ENCODE results near the gene LGALS4. TPM values are rescaled to one million over a fixed set of nuclear protein-coding genes. Genes with fewer than 3 reads are reported as not detected.
"Not testable (repeated sequence)": the region's sequence is repeated elsewhere in the genome, so short reads cannot be mapped to it uniquely, and the experiment has no call there.

Gene LGALS4
- total RNA-seq, 1 donor from 2014 or later = 2.7 TPM

DNA sequence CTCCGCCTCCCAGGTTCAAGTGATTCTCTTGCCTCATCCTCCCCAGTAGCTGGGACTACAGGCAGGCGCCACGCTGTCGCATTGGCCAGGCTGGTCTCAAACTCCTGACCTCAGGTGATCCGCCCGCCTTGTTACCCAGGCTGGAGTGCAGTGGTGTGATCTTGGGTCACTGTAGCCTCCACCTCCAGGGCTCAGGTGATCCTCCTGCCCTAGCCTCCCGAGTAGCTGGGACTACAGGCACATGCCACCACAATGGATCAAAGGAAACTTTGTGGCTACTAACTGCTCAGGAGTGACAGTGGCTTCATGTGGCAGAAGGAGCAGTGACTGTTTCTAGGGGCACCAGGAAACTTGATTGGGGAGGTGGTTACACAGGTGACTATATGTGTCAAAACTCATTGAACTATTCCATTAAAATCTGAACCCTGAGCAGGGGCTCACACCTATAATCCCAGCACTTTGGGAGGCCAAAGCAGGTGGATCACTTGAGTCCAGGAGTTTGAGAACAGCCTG is 27.5 kb downstream of the LGALS4 start:
- no peaks in the 10 kb centered on the region for H3K9me3 Mint-ChIP-seq (ENCODE audit: low read depth)
- peaks cover 3% of the 10 kb centered on the region for H3K27me3 Mint-ChIP-seq
- no peak overlapping the region for H3K4me3 Mint-ChIP-seq (ENCODE audit: low read depth)
- DNase-seq (ENCODE audit: low spot score, unreplicated experiment) = no peak
- TF ChIP-seq, protein P1, sequence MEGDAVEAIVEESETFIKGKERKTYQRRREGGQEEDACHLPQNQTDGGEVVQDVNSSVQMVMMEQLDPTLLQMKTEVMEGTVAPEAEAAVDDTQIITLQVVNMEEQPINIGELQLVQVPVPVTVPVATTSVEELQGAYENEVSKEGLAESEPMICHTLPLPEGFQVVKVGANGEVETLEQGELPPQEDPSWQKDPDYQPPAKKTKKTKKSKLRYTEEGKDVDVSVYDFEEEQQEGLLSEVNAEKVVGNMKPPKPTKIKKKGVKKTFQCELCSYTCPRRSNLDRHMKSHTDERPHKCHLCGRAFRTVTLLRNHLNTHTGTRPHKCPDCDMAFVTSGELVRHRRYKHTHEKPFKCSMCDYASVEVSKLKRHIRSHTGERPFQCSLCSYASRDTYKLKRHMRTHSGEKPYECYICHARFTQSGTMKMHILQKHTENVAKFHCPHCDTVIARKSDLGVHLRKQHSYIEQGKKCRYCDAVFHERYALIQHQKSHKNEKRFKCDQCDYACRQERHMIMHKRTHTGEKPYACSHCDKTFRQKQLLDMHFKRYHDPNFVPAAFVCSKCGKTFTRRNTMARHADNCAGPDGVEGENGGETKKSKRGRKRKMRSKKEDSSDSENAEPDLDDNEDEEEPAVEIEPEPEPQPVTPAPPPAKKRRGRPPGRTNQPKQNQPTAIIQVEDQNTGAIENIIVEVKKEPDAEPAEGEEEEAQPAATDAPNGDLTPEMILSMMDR (IDR thresholded peaks at IDR 0.05; ENCODE audit: unreplicated experiment) = no peak
- H3K36me3 Mint-ChIP-seq (ENCODE audit: insufficient read depth) = no peaks in the 10 kb centered on the region
- H3K4me1 Mint-ChIP-seq (ENCODE audit: low read depth) = no peaks in the 10 kb centered on the region
- H3K27ac Mint-ChIP-seq = no peak overlapping the region

DNA sequence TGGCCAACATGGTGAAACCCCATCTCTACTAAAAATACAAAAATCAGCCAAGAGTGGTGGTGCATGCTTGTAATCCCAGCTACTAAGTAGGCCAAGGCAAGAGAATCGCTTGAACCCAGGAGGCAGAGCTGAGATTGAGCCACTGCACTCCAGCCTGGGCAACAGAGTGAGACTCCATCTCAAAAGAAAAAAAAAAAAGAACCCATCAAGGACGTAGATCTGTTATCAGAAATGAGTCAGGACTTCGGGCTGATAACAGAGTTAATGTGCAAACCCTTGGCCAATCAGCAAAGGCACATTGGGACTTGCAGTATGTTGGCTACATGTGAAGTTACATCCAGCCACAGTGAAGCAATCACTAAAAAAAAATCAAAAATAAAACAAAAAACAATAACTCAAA is 28.5 kb downstream of the LGALS4 start:
- Mint-ChIP-seq H3K27me3 (peaks cover 7% of the 10 kb centered on the region), H3K4me1 (ENCODE audit: low read depth) (no peaks in the 10 kb centered on the region), H3K36me3 (ENCODE audit: insufficient read depth) (no peaks in the 10 kb centered on the region), H3K27ac (no peak overlapping the region), H3K9me3 (ENCODE audit: low read depth) (no peaks in the 10 kb centered on the region), H3K4me3 (ENCODE audit: low read depth) (no peak overlapping the region)
- TF ChIP-seq, protein P1 (IDR thresholded peaks at IDR 0.05; ENCODE audit: unreplicated experiment) = no peak
- DNase-seq (ENCODE audit: low spot score, unreplicated experiment) = no peak

DNA sequence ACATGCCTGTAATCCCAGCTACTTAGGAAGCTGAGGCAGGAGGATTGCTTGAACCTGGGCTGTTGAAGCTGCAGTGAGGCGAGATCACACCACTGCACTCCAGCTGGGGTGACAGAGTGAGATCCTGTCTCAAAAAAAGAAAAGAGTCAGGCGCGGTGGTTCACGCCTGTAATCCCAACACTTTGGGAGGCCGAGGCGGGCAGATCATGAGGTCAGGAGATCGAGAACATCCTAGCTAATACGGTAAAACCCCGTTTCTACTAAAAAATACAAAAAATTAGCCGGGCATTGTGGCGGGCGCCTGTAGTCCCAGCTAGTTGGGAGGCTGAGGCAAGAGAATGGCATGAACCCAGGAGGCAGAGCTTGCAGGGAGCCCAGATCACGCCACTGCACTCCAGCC is 30.5 kb downstream of the LGALS4 start:
- not testable (repeated sequence) for H3K27ac Mint-ChIP-seq; DNase-seq (ENCODE audit: low spot score, unreplicated experiment); H3K36me3 Mint-ChIP-seq (ENCODE audit: insufficient read depth); H3K27me3 Mint-ChIP-seq; H3K9me3 Mint-ChIP-seq (ENCODE audit: low read depth); H3K4me1 Mint-ChIP-seq (ENCODE audit: low read depth); H3K4me3 Mint-ChIP-seq (ENCODE audit: low read depth)

DNA sequence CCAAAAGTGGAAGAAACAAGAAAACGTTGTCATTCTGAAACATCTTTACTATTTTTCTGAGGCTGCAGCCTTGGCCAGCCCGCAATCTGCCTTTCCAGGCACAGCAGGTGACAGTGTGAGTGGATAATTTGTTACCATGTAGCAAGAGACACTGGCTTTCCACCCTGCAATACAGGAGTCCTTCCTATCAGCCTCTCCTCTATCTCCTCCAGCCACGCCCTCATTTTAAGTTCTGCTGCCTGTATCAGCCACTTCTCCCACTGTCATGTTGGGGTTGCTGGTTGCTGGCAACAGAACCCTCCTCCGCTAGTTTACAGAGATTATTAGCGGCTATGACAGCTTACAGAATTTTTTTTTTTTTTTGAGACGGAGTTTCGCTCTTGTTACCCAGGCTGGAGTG is 31.7 kb downstream of the LGALS4 start:
- Mint-ChIP-seq H3K27me3 (peaks cover 7% of the 10 kb centered on the region), H3K4me1 (ENCODE audit: low read depth) (no peaks in the 10 kb centered on the region), H3K4me3 (ENCODE audit: low read depth) (no peak overlapping the region), H3K9me3 (ENCODE audit: low read depth) (no peaks in the 10 kb centered on the region), H3K27ac (peak overlapping the region; percentile 10), H3K36me3 (ENCODE audit: insufficient read depth) (no peaks in the 10 kb centered on the region)
- TF ChIP-seq, protein P1 (IDR thresholded peaks at IDR 0.05; ENCODE audit: unreplicated experiment) = no peak
- DNase-seq (ENCODE audit: low spot score, unreplicated experiment) = no peak

DNA sequence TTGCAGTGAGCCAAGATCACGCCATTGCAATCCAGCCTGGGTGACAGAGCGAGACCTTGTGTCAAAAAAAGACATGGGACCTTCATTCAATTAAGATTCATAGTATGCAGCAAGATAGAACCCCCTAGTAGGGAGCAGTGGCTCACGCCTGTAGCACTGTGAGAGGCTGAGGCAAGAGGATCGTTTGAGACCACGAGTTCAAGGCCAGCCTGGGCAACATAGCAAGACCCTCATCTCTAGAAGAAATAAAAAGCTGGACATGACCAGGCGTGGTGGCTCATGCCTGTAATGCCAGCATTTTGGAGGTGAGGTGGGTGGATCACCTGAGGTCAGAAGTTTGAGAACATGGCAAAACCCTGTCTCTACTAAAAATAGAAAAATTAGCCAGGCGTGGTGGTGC is 32.3 kb downstream of the LGALS4 start:
- Mint-ChIP-seq H3K9me3 (ENCODE audit: low read depth) (no peaks in the 10 kb centered on the region), H3K36me3 (ENCODE audit: insufficient read depth) (no peaks in the 10 kb centered on the region)
- TF ChIP-seq, protein P1 (IDR thresholded peaks at IDR 0.05; ENCODE audit: unreplicated experiment) = no peak

DNA sequence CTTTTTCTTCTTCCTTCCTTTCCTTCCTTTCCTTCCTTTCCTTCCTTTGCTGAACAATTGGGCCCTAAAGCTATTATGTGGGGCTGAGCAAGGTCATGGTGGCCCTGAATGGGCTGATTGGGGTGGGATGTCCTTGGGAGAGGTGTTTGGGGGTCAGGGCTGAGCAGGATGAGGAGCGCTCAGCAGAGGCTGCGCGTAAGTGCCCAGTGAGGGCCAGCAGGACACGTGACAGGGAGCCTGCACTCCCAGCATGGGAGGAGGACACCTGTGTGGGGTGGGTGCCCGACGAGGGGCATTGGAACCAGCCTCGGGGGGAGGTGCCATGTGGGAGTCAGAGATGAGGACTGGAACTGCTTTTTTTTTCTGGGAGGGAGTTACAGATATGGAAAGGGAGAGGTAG is 34.0 kb downstream of the LGALS4 start:
- no peak overlapping the region for H3K4me3 Mint-ChIP-seq (ENCODE audit: low read depth)
- H3K9me3 Mint-ChIP-seq (ENCODE audit: low read depth) = no peaks in the 10 kb centered on the region
- DNase-seq (ENCODE audit: low spot score, unreplicated experiment) = no peak
- TF ChIP-seq, protein P1 (IDR thresholded peaks at IDR 0.05; ENCODE audit: unreplicated experiment) = no peak
- H3K36me3 Mint-ChIP-seq (ENCODE audit: insufficient read depth) = no peaks in the 10 kb centered on the region
- H3K4me1 Mint-ChIP-seq (ENCODE audit: low read depth) = no peaks in the 10 kb centered on the region
- H3K27me3 Mint-ChIP-seq = peaks cover 12% of the 10 kb centered on the region
- H3K27ac Mint-ChIP-seq = no peak overlapping the region

More for the DNA sequence above, 32.3 kb downstream of the LGALS4 start:
- no peak overlapping the region for H3K4me3 Mint-ChIP-seq (ENCODE audit: low read depth)
- no peaks in the 10 kb centered on the region for H3K4me1 Mint-ChIP-seq (ENCODE audit: low read depth)
- H3K27me3 Mint-ChIP-seq = peaks cover 7% of the 10 kb centered on the region
- no peak for DNase-seq (ENCODE audit: low spot score, unreplicated experiment)
- H3K27ac Mint-ChIP-seq = no peak overlapping the region

Data from progenitor cell of endocrine pancreas (in vitro differentiated cells).